HepG2 (cell line): ENCODE data around the gene IFT57. TPM values are rescaled to one million over a fixed set of nuclear protein-coding genes. Genes with fewer than 3 reads are reported as not detected.

Source experiments
- ATAC-seq: fragments of 200-7000 bp; cut with Tn5 transposase; 3 replicates; pipeline ENCODE4 v1.9.1; 2020; ENCODE audit warnings: mild to moderate bottlenecking, moderate library complexity
- BruUV-seq: library from RNA; stranded (reverse); fragments of 400-500 nt; replicated peaks from 2 replicates; lab custom pipeline; 2021; lab: Mats Ljungman, UMichigan
- CTCF ChIA-PET: fragments of 300-600 bp; formaldehyde crosslinking; extraction: SDS; loops from one replicate; lab custom pipeline; 2021; ENCODE audit warnings: low total read pairs, inconsistent platforms, low intra/inter-chr PET ratio; lab: Yijun Ruan, JAX
- POLR2A ChIA-PET: fragments of 350-600 bp; sonication (Branson Sonifier 250); formaldehyde crosslinking; loops from one replicate; lab custom pipeline; 2020; ENCODE audit warnings: antibody characterized with exemption, inconsistent platforms; lab: Yijun Ruan, JAX
- DNase-seq: peaks from one replicate; pipeline ENCODE4 v3.0.0-alpha.2; 2015; ENCODE audit warnings: low spot score
- FAIRE-seq: peaks from 3 replicates; lab custom pipeline; 2011; peaks lifted over from hg19 to GRCh38; lab: Jason Lieb, UNC
- H2AFZ ChIP-seq: one replicate; pipeline ENCODE4 v1.6.1; 2011; ENCODE audit warnings: low read length, inconsistent platforms
- H3K27ac ChIP-seq: fragments of 300-600 bp; 3 replicates; pipeline ENCODE4 v1.8.0; 2011; ENCODE audit warnings: mixed run types, mild to moderate bottlenecking, mixed read lengths, low read length, inconsistent platforms; ENCODE audit not compliant: insufficient read depth; ENCODE audit errors: extremely low read length
- H3K27me3 ChIP-seq, 2 experiments: fragments of 200-600 bp in 1 of 2; 2 replicates in 1 of 2; 3 replicates in 1 of 2; pipeline versions ENCODE4 v1.6.0 to v1.8.0; 2011; ENCODE audit warnings: low read length in 2 of 2, mild to moderate bottlenecking in 2 of 2, moderate library complexity in 2 of 2, inconsistent platforms in 1 of 2; ENCODE audit not compliant: insufficient read depth in 2 of 2, control insufficient read depth in 1 of 2
- H3K36me3 ChIP-seq, 2 experiments: fragments of 200-600 bp in 1 of 2; replicated peaks in 1 of 2; 2 replicates in 1 of 2; 3 replicates in 1 of 2; pipeline versions ENCODE4 v1.5.1 to v1.8.0; 2011; ENCODE audit warnings: low read length in 2 of 2, inconsistent platforms in 1 of 2; ENCODE audit not compliant: insufficient read depth in 2 of 2, control insufficient read depth in 1 of 2
- H3K4me1 ChIP-seq: 2 replicates; pipeline ENCODE4 v1.5.1; 2012; ENCODE audit warnings: low read length, inconsistent platforms; ENCODE audit not compliant: insufficient read depth
- H3K4me2 ChIP-seq: 2 replicates; pipeline ENCODE4 v1.6.0; 2011; ENCODE audit warnings: low read depth, low read length, inconsistent platforms
- H3K4me3 ChIP-seq, 3 experiments: fragments of 200-600 bp in 1 of 3; sonication (generic), shearing (Covaris generic) in 1 of 3; replicated peaks in 1 of 3; 2 replicates each; pipeline ENCODE4 v1.5.1; 2011 to 2016; ENCODE audit warnings: low read length in 3 of 3, inconsistent platforms in 2 of 3, low read depth in 2 of 3, mild to moderate bottlenecking in 2 of 3, control low read depth in 1 of 3, mixed read lengths in 1 of 3; ENCODE audit not compliant: insufficient read depth in 1 of 3
- H3K79me2 ChIP-seq: one replicate; pipeline ENCODE4 v1.6.1; 2011; ENCODE audit warnings: low read length, inconsistent platforms; ENCODE audit not compliant: insufficient read depth
- H3K9ac ChIP-seq: 2 replicates; pipeline ENCODE4 v1.6.0; 2011; ENCODE audit warnings: mild to moderate bottlenecking, low read depth, low read length, inconsistent platforms; ENCODE audit not compliant: insufficient read depth
- H3K9me3 ChIP-seq: 2 replicates; pipeline ENCODE4 v1.5.1; 2012; ENCODE audit warnings: mild to moderate bottlenecking, low read length
- H4K20me1 ChIP-seq: 2 replicates; pipeline ENCODE4 v1.6.0; 2011; ENCODE audit warnings: inconsistent platforms, mild to moderate bottlenecking, low read length, moderate library complexity; ENCODE audit not compliant: insufficient read depth
- KMT2B ChIP-seq: IDR thresholded peaks from 2 replicates; pipeline ENCODE4 v1.6.1; 2016; ENCODE audit warnings: missing genetic modification reagents, missing compliant biosample characterization
- PBX2 ChIP-seq: IDR thresholded peaks from 2 replicates; pipeline ENCODE4 v1.6.1; 2016; ENCODE audit warnings: control low read depth
- SNRNP70 ChIP-seq: fragments of 200-400 bp; formaldehyde crosslinking; IDR thresholded peaks from 2 replicates; pipeline ENCODE4 v1.6.1; 2017; ENCODE audit warnings: mild to moderate bottlenecking, low read depth, low read length, moderate library complexity
- TCF12 ChIP-seq, 2 experiments: fragments of 450-650 bp in 1 of 2; sonication (generic) in 1 of 2; formaldehyde crosslinking in 1 of 2; IDR thresholded peaks; 2 replicates each; pipeline versions ENCODE4 v1.6.1 to v1.8.0; 2017 to 2022; ENCODE audit warnings: antibody characterized with exemption in 1 of 2, mild to moderate bottlenecking in 1 of 2, missing genetic modification reagents in 1 of 2, moderate library complexity in 1 of 2
- ZNF12 ChIP-seq: sonication (generic); formaldehyde crosslinking; IDR thresholded peaks from 2 replicates; pipeline ENCODE4 v1.5.0; 2020; ENCODE audit warnings: missing genetic modification reagents
- WGBS: methylation state at CpG from one replicate; pipeline ENCODE4 v1.1.6; 2017; ENCODE audit warnings: low lambda C conversion rate; 5-methylcytosine and 5-hydroxymethylcytosine counted together
- in situ Hi-C: cut with HindIII; loops from 2 replicates; pipeline ENCODE4 v1.10.0; 2017; ENCODE audit warnings: low pct_unique_long_range_greater_than_20kb; ENCODE audit not compliant: extremely low pct_ligation_motif_present
- intact Hi-C: fragments of 100-400 bp; cut with micrococcal nuclease; formaldehyde crosslinking; loops from one replicate; pipeline ENCODE4 v1.10.0; 2022; ENCODE audit not compliant: unreplicated experiment
- polyA plus RNA-seq, 8 experiments: library from polyadenylated mRNA; depleted of rRNA in 3 of 8; stranded (reverse) in 7 of 8; unstranded in 1 of 8; fragments of >200 nt; fragmentation: Illumina TruSeq in 4 of 8; extraction: Trizol in 4 of 8; gene quantifications; 2 replicates each; pipeline versions ENCODE4 v1.2.1 to v1.2.3, GENCODE V29; 2011 to 2016; ENCODE audit warnings: low read depth in 4 of 8, missing spikeins in 1 of 8, mixed read lengths in 1 of 8; ENCODE audit not compliant: insufficient read depth in 1 of 8
- total RNA-seq, 5 experiments: library from RNA; depleted of rRNA; stranded (reverse); fragments of >200 nt; fragmentation: Illumina TruSeq; extraction: Trizol; gene quantifications; 2 replicates each; pipeline ENCODE4 v1.2.3, GENCODE V29; 2016; ENCODE audit warnings: low read depth in 1 of 5

The IFT57 gene
- total and polyA plus RNA-seq, 2 of the 13 experiments (the other 11 are each of a cell fraction or from before 2014, with no cell fraction given), result 5.5 to 14.5 TPM

GRCh38 chr3:108215871-108216270, 6.4 kb downstream of the IFT57 start (continued):
- TF ChIP-seq ZNF12 (CRISPR knock-in tag), result no peak
- TF ChIP-seq TCF12 (IDR thresholded peaks at IDR 0.05), result no peak
- TF ChIP-seq TCF12 (CRISPR knock-in tag; IDR thresholded peaks at IDR 0.05), result no peak
- TF ChIP-seq SNRNP70, result no peak

GRCh38 chr3:108209579-108209978, 12.6 kb downstream of the IFT57 start:
- Histone ChIP-seq H3K9me3 (no peaks in the 10 kb centered on the region), H2AFZ (no peak overlapping the region), H3K36me3 (no peaks in the 10 kb centered on the region), H3K27me3 (no peaks in the 10 kb centered on the region; a peak in 1 of 5 replicates), H3K27ac (no peak overlapping the region), H3K9ac (no peak overlapping the region), H3K4me3 (no peak overlapping the region), H3K79me2 (no peaks in the 10 kb centered on the region), H3K4me2 (no peak overlapping the region), H4K20me1 (no peaks in the 10 kb centered on the region), H3K4me1 (no peaks in the 10 kb centered on the region)
- no peak for FAIRE-seq
- ChIA-PET POLR2A (no interaction called here), CTCF (no interaction called here)
- 94% methylated on average over 3 of the region's 3 CpGs for WGBS
- ATAC-seq, result no peak
- BruUV-seq, result no TSS peak
- no peak for DNase-seq
- intact Hi-C loops (no loop called here), in situ Hi-C loops (no loop called here)
- no peak for TF ChIP-seq KMT2B (CRISPR knock-in tag)

- ChIA-PET CTCF (no interaction called here), POLR2A (no interaction called here)
- in situ Hi-C loops (no loop called here), intact Hi-C loops (no loop called here)
- Histone ChIP-seq H3K9me3 (no peaks in the 10 kb centered on the region), H3K27ac (no peak overlapping the region), H3K4me2 (no peak overlapping the region), H3K9ac (no peak overlapping the region), H3K4me3 (no peak overlapping the region), H4K20me1 (no peaks in the 10 kb centered on the region), H3K27me3 (no peaks in the 10 kb centered on the region; a peak in 1 of 5 replicates), H3K36me3 (no peaks in the 10 kb centered on the region), H3K79me2 (no peaks in the 10 kb centered on the region), H3K4me1 (no peaks in the 10 kb centered on the region), H2AFZ (no peak overlapping the region)
- no peak for FAIRE-seq
- TF ChIP-seq PBX2 (CRISPR knock-in tag), result no peak
- WGBS, result 93% methylated on average over 1 of the region's 1 CpG
- no peak for ATAC-seq
- no TSS peak for BruUV-seq
- DNase-seq, result no peak
Observed at GRCh38 chr3:108208831-108209230, 13.4 kb downstream of the IFT57 start.
